PC-3 (cell line): Measurements from ENCODE around the gene SLC1A3.

Experiments
- EZH2phosphoT487 ChIP-seq: fragments of 300-600 bp; sonication (generic); IDR thresholded peaks from 2 replicates; pipeline ENCODE4 v1.6.1; 2018; ENCODE audit warnings: mild to moderate bottlenecking, antibody characterized with exemption, low read length, borderline replicate concordance
- TF ChIP-seq, protein P1 (sequence below): fragments of 300-600 bp; sonication (generic); conservative IDR thresholded peaks from 2 replicates; pipeline ENCODE4 v1.5.1; 2017; ENCODE audit warnings: antibody characterized with exemption, low read depth, mild to moderate bottlenecking, low read length

DNA sequence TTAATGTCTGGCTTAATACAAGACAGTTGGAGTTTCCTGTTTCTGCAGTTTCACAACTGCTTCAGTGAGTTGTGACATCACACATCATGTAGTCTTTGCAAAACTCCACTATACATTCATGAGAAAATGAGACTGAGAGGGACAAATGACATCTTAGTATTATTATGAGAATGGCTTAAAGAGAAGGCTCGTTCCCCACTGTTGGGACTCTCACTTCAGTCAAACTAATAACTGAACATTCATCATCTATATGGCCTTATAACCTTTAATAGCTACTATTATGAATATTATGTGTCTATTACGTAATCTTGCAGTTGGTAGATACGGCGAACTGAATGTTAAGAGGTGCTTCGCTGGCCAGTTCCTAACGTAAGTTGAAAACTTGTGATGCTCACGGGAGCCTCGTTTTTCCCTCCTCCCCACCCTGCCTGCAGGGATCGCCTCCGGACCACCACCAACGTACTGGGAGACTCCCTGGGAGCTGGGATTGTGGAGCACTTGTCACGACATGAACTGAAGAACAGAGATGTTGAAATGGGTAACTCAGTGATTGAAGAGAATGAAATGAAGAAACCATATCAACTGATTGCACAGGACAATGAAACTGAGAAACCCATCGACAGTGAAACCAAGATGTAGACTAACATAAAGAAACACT, 79.4 kb downstream of the SLC1A3 start:
- no peak for TF ChIP-seq EZH2phosphoT487
- TF ChIP-seq, protein P1, sequence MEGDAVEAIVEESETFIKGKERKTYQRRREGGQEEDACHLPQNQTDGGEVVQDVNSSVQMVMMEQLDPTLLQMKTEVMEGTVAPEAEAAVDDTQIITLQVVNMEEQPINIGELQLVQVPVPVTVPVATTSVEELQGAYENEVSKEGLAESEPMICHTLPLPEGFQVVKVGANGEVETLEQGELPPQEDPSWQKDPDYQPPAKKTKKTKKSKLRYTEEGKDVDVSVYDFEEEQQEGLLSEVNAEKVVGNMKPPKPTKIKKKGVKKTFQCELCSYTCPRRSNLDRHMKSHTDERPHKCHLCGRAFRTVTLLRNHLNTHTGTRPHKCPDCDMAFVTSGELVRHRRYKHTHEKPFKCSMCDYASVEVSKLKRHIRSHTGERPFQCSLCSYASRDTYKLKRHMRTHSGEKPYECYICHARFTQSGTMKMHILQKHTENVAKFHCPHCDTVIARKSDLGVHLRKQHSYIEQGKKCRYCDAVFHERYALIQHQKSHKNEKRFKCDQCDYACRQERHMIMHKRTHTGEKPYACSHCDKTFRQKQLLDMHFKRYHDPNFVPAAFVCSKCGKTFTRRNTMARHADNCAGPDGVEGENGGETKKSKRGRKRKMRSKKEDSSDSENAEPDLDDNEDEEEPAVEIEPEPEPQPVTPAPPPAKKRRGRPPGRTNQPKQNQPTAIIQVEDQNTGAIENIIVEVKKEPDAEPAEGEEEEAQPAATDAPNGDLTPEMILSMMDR = no peak
